Osteocyte (in vitro differentiated cells): Measurements from ENCODE around the gene MLC1. TPM values are rescaled to one million over a fixed set of nuclear protein-coding genes. Genes with fewer than 3 reads are reported as not detected.

Experiments used
- DNase-seq: peaks from one replicate; pipeline ENCODE4 v3.0.0; 2021; ENCODE audit warnings: mixed read lengths; ENCODE audit not compliant: unreplicated experiment; ENCODE audit errors: extremely low spot score
- H3K27ac Mint-ChIP-seq: one replicate; pipeline ENCODE4 v1.8.0; 2021; ENCODE audit warnings: mild to moderate bottlenecking, mixed read lengths; ENCODE audit not compliant: unreplicated experiment
- H3K27me3 Mint-ChIP-seq: one replicate; pipeline ENCODE4 v1.8.0; 2021; ENCODE audit warnings: mixed read lengths; ENCODE audit not compliant: unreplicated experiment
- H3K36me3 Mint-ChIP-seq: one replicate; pipeline ENCODE4 v1.8.0; 2021; ENCODE audit warnings: mixed read lengths; ENCODE audit not compliant: unreplicated experiment
- H3K4me1 Mint-ChIP-seq: one replicate; pipeline ENCODE4 v1.8.0; 2021; ENCODE audit warnings: mixed read lengths; ENCODE audit not compliant: unreplicated experiment
- H3K4me3 Mint-ChIP-seq: one replicate; pipeline ENCODE4 v1.8.0; 2021; ENCODE audit warnings: mild to moderate bottlenecking, moderate library complexity, mixed read lengths; ENCODE audit not compliant: unreplicated experiment
- H3K9me3 Mint-ChIP-seq: one replicate; pipeline ENCODE4 v1.8.0; 2021; ENCODE audit warnings: mixed read lengths; ENCODE audit not compliant: unreplicated experiment
- total RNA-seq: library from RNA; stranded (reverse); gene quantifications from 2 replicates; pipeline ENCODE4 v1.2.1, GENCODE V29; 2021
- TF ChIP-seq, protein P1 (sequence below): fragments of 200-600 bp; sonication (generic); IDR thresholded peaks from 2 replicates; pipeline ENCODE4 v1.5.0; 2021; ENCODE audit warnings: antibody characterized with exemption, mild to moderate bottlenecking, moderate library complexity

MLC1 gene
- total RNA-seq, 1 donor from 2014 or later, result not detected

DNA sequence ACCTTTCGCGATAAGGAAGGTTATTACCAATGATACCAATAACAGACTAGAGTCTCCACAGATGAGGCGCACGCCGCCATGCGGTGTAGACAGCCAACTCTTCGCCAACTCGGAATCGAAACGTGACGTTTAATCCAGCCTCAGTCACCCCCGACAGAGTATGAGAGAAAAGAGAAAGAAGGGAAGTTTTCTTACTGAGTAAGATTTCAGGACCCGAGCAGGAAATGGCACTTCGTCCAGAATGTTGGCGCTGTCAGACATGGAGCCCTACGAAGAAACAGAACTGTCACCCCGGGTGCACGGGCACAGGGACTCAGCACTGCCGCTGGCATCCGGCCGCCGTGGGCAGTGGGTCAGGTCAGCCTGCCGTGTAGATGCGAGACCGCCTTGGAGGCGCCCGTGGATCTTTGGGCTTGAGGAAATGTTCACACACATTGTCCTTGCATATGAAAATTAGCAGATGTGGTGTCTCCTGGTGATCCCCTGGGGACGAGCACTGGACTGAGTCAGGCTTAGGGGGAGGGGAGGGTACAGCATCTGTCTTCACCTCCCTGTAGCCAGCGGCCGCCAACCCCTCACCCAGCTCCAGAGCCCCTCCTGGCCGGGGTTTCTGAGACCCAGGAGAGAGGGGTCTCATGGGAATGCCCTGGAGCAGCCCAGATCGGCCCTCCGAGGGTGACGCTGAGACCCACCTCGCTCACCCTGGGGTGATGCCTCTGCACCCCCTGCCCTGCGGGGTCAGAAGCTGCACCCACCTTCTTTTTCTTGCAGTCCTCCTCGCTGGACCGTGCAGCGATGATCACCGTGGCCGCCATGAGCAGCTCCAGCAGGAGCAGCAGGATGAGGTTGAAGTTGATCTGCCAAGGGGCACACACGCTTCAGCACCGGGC is 8.3 kb downstream of the MLC1 start:
- no peak overlapping the region for H3K27ac Mint-ChIP-seq
- TF ChIP-seq, protein P1, sequence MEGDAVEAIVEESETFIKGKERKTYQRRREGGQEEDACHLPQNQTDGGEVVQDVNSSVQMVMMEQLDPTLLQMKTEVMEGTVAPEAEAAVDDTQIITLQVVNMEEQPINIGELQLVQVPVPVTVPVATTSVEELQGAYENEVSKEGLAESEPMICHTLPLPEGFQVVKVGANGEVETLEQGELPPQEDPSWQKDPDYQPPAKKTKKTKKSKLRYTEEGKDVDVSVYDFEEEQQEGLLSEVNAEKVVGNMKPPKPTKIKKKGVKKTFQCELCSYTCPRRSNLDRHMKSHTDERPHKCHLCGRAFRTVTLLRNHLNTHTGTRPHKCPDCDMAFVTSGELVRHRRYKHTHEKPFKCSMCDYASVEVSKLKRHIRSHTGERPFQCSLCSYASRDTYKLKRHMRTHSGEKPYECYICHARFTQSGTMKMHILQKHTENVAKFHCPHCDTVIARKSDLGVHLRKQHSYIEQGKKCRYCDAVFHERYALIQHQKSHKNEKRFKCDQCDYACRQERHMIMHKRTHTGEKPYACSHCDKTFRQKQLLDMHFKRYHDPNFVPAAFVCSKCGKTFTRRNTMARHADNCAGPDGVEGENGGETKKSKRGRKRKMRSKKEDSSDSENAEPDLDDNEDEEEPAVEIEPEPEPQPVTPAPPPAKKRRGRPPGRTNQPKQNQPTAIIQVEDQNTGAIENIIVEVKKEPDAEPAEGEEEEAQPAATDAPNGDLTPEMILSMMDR, result no peak
- no peak overlapping the region for H3K4me3 Mint-ChIP-seq
- H3K36me3 Mint-ChIP-seq, result no peaks in the 10 kb centered on the region
- H3K9me3 Mint-ChIP-seq, result no peaks in the 10 kb centered on the region
- no peak for DNase-seq
- peaks cover 15% of the 10 kb centered on the region for H3K27me3 Mint-ChIP-seq
- H3K4me1 Mint-ChIP-seq, result no peaks in the 10 kb centered on the region

DNA sequence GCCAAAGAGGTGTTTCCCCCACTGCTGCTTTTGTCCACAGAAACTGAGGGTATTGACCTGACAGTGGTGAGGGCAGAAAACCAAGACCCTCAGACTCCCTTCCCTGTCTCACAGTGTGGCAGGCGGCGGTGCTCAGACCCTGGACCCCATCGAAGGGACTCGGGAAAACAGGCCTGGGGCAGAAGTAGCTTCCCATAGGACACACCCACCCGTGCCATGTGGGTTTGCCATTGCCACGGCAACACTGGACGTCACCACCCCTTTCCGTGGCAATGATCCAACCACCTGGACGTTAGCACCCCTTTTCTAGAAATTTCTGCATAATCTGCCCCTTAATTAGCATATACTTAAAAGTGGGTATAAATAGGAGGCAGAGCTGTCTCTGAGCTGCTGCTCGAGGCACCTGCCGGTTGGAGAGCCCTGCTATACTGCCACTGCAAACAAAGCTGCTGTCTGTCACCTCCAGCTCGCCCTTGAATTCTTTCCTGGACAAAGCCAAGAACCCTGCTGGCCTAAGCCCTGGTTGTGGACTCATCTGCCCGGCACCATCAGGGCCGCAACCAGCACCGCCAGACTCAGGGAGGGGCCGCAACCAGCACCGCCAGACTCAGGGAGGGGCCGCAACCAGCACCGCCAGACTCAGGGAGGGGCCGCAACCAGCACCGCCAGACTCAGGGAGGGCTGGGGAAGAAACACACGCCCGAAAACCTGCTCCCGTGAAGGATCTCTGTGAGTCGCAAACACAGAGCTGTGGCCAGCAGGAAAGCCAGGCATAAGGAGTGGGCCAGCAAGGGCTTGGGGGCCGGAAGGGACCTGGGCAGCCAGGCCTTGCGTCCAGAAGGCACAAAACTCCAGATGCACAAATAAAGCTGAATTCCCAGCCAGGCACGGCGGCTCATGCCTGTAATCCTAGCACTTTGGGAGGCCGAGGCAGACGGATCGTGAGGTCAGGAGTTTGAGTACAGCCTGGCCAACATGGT is 10.4 kb downstream of the MLC1 start:
- Mint-ChIP-seq H3K9me3 (no peaks in the 10 kb centered on the region), H3K4me1 (no peaks in the 10 kb centered on the region), H3K4me3 (no peak overlapping the region), H3K36me3 (no peaks in the 10 kb centered on the region), H3K27ac (no peak overlapping the region), H3K27me3 (peaks cover 11% of the 10 kb centered on the region)
- DNase-seq, result no peak
- TF ChIP-seq, protein P1, result no peak

DNA sequence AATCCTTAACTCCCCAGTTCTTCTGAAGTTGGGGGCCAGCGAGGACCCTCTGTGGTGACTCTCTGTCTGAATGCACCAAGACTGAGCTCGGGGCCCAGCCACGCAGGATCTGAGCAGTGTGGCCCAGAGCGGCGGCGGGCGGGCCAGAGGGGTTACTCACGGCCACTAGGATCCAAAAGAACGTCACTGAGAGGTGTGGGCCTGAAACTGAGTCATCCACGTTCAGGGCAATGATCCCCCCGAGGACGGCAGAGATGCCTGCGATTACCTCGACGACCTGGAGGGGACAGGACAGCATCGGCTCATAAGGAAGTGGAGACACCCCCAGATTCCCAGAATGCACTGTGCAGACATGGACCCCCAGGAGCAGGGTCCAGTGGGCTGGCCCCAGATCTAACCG is 11.2 kb downstream of the MLC1 start:
- Mint-ChIP-seq H3K4me1 (no peaks in the 10 kb centered on the region), H3K9me3 (no peaks in the 10 kb centered on the region), H3K4me3 (no peak overlapping the region), H3K27me3 (peaks cover 6% of the 10 kb centered on the region), H3K27ac (no peak overlapping the region), H3K36me3 (no peaks in the 10 kb centered on the region)
- TF ChIP-seq, protein P1, result no peak
- DNase-seq, result no peak

DNA sequence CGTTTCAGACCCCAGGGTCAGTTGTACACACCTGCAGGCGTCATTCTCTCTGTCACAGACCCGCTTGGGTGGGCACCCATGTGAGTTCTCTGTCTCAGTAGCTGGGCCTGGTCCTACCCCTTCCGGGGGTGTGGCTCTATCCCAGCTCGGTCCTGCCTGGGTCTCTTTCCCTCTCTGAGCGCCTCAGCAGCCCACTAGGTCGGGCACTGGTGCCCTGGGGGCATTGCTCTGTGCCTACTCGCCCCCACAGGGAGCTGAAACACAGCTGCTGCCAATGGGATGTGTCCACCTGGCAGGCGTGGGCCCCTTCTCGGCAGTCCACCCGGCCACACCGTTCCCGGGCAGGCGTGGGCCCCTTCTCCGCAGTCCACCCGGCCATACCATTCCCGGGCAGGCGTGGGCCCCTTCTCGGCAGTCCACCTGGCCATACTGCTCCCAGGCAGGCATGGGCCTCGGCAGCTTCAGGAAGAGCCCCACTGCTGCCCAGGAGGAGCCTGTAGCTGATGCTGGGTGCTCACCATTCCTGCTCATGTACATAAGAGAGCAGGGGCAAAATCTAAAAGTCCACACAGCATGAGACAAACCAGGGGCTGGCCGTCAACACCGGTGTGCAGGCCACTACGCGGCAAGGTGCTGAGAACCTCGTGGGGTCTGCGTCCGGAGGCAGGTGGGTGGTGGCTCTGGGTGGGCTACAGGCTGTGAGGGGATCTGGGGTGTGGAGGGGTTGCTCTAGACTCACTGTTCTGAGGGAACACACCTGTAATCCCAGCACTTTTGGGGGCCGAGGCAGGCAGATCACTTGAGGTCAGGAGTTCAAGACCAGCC is 12.3 kb downstream of the MLC1 start:
- peaks cover 6% of the 10 kb centered on the region for H3K27me3 Mint-ChIP-seq
- no peaks in the 10 kb centered on the region for H3K36me3 Mint-ChIP-seq
- H3K27ac Mint-ChIP-seq, result no peak overlapping the region
- TF ChIP-seq, protein P1, result no peak
- H3K9me3 Mint-ChIP-seq, result no peaks in the 10 kb centered on the region
- no peaks in the 10 kb centered on the region for H3K4me1 Mint-ChIP-seq
- no peak overlapping the region for H3K4me3 Mint-ChIP-seq
- DNase-seq, result no peak
